Mesenchymal stem cell (in vitro differentiated cells and primary cell): ENCODE results near the gene CAMK2G.

Experiments used
- DNase-seq: peaks from one replicate; pipeline ENCODE4 v3.0.0-alpha.2; 2013
- H2AFZ ChIP-seq: one replicate; pipeline ENCODE4 v1.6.1; 2013; ENCODE audit warnings: low read depth, mild to moderate bottlenecking, control low read depth, inconsistent platforms, low read length, moderate library complexity
- H2AK5ac ChIP-seq: 2 replicates; pipeline ENCODE4 v1.6.1; 2013; ENCODE audit warnings: low read length, moderate library complexity, mild to moderate bottlenecking, inconsistent platforms; ENCODE audit not compliant: severe bottlenecking
- H2BK120ac ChIP-seq: one replicate; pipeline ENCODE4 v1.6.1; 2013; ENCODE audit warnings: low read depth, mild to moderate bottlenecking, inconsistent platforms, low read length, moderate library complexity
- H2BK12ac ChIP-seq, 2 experiments: one replicate each; pipeline ENCODE4 v1.6.1; 2013; ENCODE audit warnings: inconsistent platforms in 2 of 2, low read length in 2 of 2, mild to moderate bottlenecking in 2 of 2, moderate library complexity in 2 of 2, control low read depth in 1 of 2
- H2BK15ac ChIP-seq: one replicate; pipeline ENCODE4 v1.6.1; 2013; ENCODE audit warnings: mild to moderate bottlenecking, low read depth, inconsistent platforms; ENCODE audit not compliant: poor library complexity, severe bottlenecking
- H2BK5ac ChIP-seq: 2 replicates; pipeline ENCODE4 v1.6.1; 2013; ENCODE audit warnings: low read depth, mild to moderate bottlenecking, low read length, control low read depth, inconsistent platforms; ENCODE audit not compliant: poor library complexity, severe bottlenecking
- H3K14ac ChIP-seq, 2 experiments: one replicate each; pipeline ENCODE4 v1.6.1; 2013; ENCODE audit warnings: inconsistent platforms in 2 of 2, low read length in 2 of 2, control low read depth in 1 of 2, mild to moderate bottlenecking in 1 of 2, moderate library complexity in 1 of 2
- H3K18ac ChIP-seq, 2 experiments: one replicate each; pipeline ENCODE4 v1.6.1; 2013; ENCODE audit warnings: inconsistent platforms in 2 of 2, low read length in 2 of 2, control low read depth in 1 of 2, low read depth in 1 of 2, mild to moderate bottlenecking in 1 of 2
- H3K23ac ChIP-seq, 2 experiments: one replicate each; pipeline ENCODE4 v1.6.1; 2013; ENCODE audit warnings: inconsistent platforms in 2 of 2, low read length in 2 of 2, mild to moderate bottlenecking in 2 of 2, moderate library complexity in 2 of 2, control low read depth in 1 of 2
- H3K27ac ChIP-seq: 2 replicates; pipeline ENCODE4 v1.5.1; 2013; ENCODE audit warnings: mild to moderate bottlenecking, moderate library complexity, low read length, control low read depth, inconsistent platforms; ENCODE audit not compliant: poor library complexity, severe bottlenecking
- H3K27me3 ChIP-seq, 2 experiments: 2 replicates each; pipeline versions ENCODE4 v1.6.1 to v1.7.0; 2013; ENCODE audit warnings: low read length in 2 of 2, mild to moderate bottlenecking in 2 of 2, moderate library complexity in 2 of 2, control low read depth in 1 of 2, inconsistent platforms in 1 of 2; ENCODE audit not compliant: control insufficient read depth in 1 of 2, insufficient read depth in 1 of 2
- H3K36me3 ChIP-seq, 2 experiments: 2 replicates each; pipeline versions ENCODE4 v1.6.1 to v1.7.0; 2013; ENCODE audit warnings: low read length in 2 of 2, control low read depth in 1 of 2, inconsistent platforms in 1 of 2, low read depth in 1 of 2, mild to moderate bottlenecking in 1 of 2; ENCODE audit not compliant: insufficient read depth in 2 of 2, control insufficient read depth in 1 of 2
- H3K4ac ChIP-seq, 2 experiments: one replicate each; pipeline ENCODE4 v1.6.1; 2013; ENCODE audit warnings: inconsistent platforms in 2 of 2, low read length in 2 of 2, mild to moderate bottlenecking in 2 of 2, moderate library complexity in 2 of 2, control low read depth in 1 of 2, low read depth in 1 of 2
- H3K4me1 ChIP-seq: 2 replicates; pipeline ENCODE4 v1.6.1; 2013; ENCODE audit warnings: low read depth, low read length, control low read depth; ENCODE audit not compliant: control insufficient read depth, insufficient read depth
- H3K4me2 ChIP-seq: 2 replicates; pipeline ENCODE4 v1.6.1; 2013; ENCODE audit warnings: low read length, mild to moderate bottlenecking, inconsistent platforms; ENCODE audit not compliant: poor library complexity, severe bottlenecking
- H3K4me3 ChIP-seq, 2 experiments: 2 replicates each; pipeline versions ENCODE4 v1.5.1 to v1.7.0; 2013; ENCODE audit warnings: low read length in 2 of 2, mild to moderate bottlenecking in 2 of 2, control low read depth in 1 of 2, low read depth in 1 of 2; ENCODE audit not compliant: insufficient read depth in 1 of 2
- H3K79me1 ChIP-seq: replicated peaks from 2 replicates; pipeline ENCODE4 v1.6.1; 2013; ENCODE audit warnings: mild to moderate bottlenecking, control low read depth, low read length, inconsistent platforms; ENCODE audit not compliant: poor library complexity, severe bottlenecking
- H3K9ac ChIP-seq: 2 replicates; pipeline ENCODE4 v1.7.0; 2013; ENCODE audit warnings: mild to moderate bottlenecking, low read length, moderate library complexity
- H3K9me3 ChIP-seq: 2 replicates; pipeline ENCODE4 v1.7.0; 2013; ENCODE audit warnings: mild to moderate bottlenecking, low read length; ENCODE audit not compliant: control insufficient read depth
- H4K8ac ChIP-seq: one replicate; pipeline ENCODE4 v1.6.1; 2013; ENCODE audit warnings: inconsistent platforms, mild to moderate bottlenecking, low read length, moderate library complexity
- H4K91ac ChIP-seq: one replicate; pipeline ENCODE4 v1.6.1; 2013; ENCODE audit warnings: mild to moderate bottlenecking, low read length, inconsistent platforms
- WGBS: methylation state at CpG from one replicate; pipeline ENCODE4 v1.1.7; 2013; ENCODE audit warnings: mixed read lengths; 5-methylcytosine and 5-hydroxymethylcytosine counted together

The CAMK2G gene

DNA sequence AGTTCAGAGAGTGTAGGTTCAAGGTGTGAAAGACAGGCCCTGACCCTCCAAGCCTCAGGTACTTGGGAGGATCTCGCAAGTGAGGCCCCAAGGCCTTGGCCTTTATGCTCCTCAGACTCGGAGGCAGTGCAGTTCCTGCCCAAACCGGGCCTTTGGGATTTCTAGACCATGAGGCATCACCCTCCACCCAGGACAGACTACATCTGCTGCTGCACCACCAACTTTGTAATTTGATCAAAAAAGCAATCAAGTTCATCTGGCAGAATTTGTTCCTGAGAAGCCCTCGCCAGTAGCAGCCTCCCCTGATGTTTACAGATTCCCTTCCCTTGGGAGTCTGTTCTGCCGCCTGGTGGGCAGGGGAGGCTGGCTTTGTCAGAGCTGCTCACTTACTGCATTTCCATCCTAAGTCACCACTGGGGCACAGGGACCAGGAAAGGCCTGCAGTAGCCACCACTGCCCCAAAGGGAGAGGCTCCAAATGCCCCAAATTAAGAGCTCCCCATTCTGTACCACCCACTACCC lies 2.1 kb downstream of the CAMK2G start:
- Histone ChIP-seq H2AK5ac (no peak overlapping the region), H2BK15ac (no peak overlapping the region), H4K8ac (no peak overlapping the region), H2BK120ac (no peak overlapping the region), H3K14ac (no peak overlapping the region), H3K9ac (no peak overlapping the region), H3K4me2 (no peak overlapping the region), H3K79me1 (peaks cover 25% of the 10 kb centered on the region), H3K27me3 (no peaks in the 10 kb centered on the region), H2BK12ac (no peak overlapping the region), H3K9me3 (no peaks in the 10 kb centered on the region), H2BK5ac (no peak overlapping the region), H3K18ac (no peak overlapping the region), H4K91ac (no peak overlapping the region), H3K4me1 (peaks cover 14% of the 10 kb centered on the region), H3K4me3 (peak overlapping the region in 1 of 2 experiments; percentile 80), H3K23ac (peak overlapping the region; percentile 9 to 20), H3K4ac (no peak overlapping the region), H3K36me3 (peaks cover 47 to 50% of the 10 kb centered on the region in 2 experiments), H3K27ac (no peak overlapping the region), H2AFZ (no peak overlapping the region)
- peak; percentile 57 for DNase-seq
- 69% methylated on average over 5 of the region's 5 CpGs for WGBS

DNA sequence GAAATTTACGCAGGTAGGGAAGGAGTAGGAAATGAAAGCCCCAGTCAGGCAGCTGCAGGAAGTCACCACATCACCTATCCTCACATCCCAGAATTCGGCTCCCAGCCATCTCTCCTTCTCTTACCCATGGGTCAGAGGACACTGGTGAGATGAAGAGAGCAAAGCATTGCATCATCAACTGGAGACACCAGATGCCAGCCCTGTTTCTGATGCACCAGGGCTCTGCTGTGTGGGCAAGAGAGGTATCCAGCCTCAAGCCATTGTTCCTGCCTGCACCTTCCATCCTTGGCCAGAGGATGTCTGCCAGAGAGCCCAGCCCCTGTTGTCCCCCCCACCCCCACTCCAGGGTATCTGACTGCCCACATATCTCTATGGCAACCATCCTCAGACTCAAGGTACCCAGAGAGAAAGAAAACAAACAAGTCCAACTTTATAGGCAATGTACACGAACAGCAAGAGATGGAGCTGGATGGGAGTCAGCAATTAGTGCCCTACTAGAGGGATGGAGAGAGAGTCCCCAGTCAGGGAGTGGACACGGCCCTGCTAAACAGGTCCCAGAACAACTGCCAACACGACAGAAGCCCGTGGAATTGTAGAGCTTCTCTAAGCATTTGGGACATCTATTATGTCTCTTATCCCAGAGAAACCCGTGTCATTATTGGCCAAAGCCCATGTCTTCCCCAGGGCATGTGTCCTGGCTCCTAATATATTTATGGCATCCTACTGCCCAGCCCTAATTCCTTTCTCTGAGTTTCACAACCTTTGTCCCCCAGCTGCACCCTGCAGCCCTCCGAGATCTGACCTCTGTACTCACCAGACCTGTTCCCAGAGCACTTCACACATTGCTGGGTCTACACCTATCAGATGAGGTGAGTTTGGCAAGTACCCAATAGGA lies 2.8 kb downstream of the CAMK2G start:
- peaks cover 53 to 57% of the 10 kb centered on the region in 2 experiments for H3K36me3 ChIP-seq
- H3K4ac ChIP-seq, result no peak overlapping the region
- H4K91ac ChIP-seq, result no peak overlapping the region
- no peak overlapping the region for H3K4me3 ChIP-seq
- no peaks in the 10 kb centered on the region for H3K27me3 ChIP-seq
- peak overlapping the region in 1 of 2 experiments; percentile 9 for H3K23ac ChIP-seq
- H3K14ac ChIP-seq, result no peak overlapping the region
- no peak overlapping the region for H2BK120ac ChIP-seq
- H3K79me1 ChIP-seq, result peaks cover 29% of the 10 kb centered on the region
- no peak overlapping the region for H3K9ac ChIP-seq
- no peak for DNase-seq
- H2BK15ac ChIP-seq, result no peak overlapping the region
- no peak overlapping the region for H4K8ac ChIP-seq
- H3K4me2 ChIP-seq, result no peak overlapping the region
- no peak overlapping the region for H2BK5ac ChIP-seq
- 92% methylated on average over 6 of the region's 8 CpGs for WGBS
- H3K18ac ChIP-seq, result no peak overlapping the region
- H2AK5ac ChIP-seq, result no peak overlapping the region
- H3K9me3 ChIP-seq, result no peaks in the 10 kb centered on the region
- H2AFZ ChIP-seq, result no peak overlapping the region
- peaks cover 14% of the 10 kb centered on the region for H3K4me1 ChIP-seq
- H3K27ac ChIP-seq, result no peak overlapping the region
- no peak overlapping the region for H2BK12ac ChIP-seq

DNA sequence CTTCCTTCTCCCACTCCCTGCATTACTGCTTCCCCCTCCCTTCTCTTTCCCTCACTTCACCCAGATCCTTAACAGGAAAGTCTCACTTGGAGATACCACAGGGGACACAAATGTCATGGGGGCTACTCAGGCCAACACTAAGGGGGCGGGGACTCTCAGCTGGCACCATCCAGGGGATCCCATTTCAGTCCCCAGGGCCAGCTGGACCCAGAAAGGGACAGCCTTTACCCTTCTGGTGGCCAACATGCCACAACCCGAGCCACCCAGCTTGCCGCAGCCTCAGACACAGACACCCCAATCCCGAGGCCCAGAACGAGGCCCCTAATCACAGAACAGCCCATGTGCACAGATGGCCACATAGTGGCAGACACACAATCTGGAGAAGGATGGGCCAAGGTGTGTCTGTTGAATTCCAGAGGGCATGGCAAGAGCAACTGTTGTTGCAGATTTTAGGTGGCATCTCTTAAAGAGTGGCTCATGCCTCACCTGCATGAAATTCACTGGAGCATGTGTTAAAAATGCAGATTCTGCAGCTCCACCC lies 5.6 kb downstream of the CAMK2G start:
- H3K4me3 ChIP-seq, result no peak overlapping the region
- H3K23ac ChIP-seq, result no peak overlapping the region
- no peak overlapping the region for H2BK5ac ChIP-seq
- no peak overlapping the region for H3K14ac ChIP-seq
- no peak overlapping the region for H3K9ac ChIP-seq
- no peak overlapping the region for H2BK15ac ChIP-seq
- no peak overlapping the region for H2AK5ac ChIP-seq
- H3K4me2 ChIP-seq, result no peak overlapping the region
- DNase-seq, result no peak
- 100% methylated on average over 5 of the region's 5 CpGs for WGBS
- H4K8ac ChIP-seq, result no peak overlapping the region
- H2BK120ac ChIP-seq, result no peak overlapping the region
- no peaks in the 10 kb centered on the region for H3K27me3 ChIP-seq
- H3K9me3 ChIP-seq, result no peaks in the 10 kb centered on the region
- H3K79me1 ChIP-seq, result peaks cover 40% of the 10 kb centered on the region
- no peak overlapping the region for H3K4ac ChIP-seq
- H3K36me3 ChIP-seq, result peaks cover 73 to 75% of the 10 kb centered on the region in 2 experiments
- no peak overlapping the region for H2BK12ac ChIP-seq
- no peak overlapping the region for H4K91ac ChIP-seq
- H3K27ac ChIP-seq, result no peak overlapping the region
- H3K4me1 ChIP-seq, result peaks cover 11% of the 10 kb centered on the region
- H3K18ac ChIP-seq, result no peak overlapping the region
- H2AFZ ChIP-seq, result no peak overlapping the region

DNA sequence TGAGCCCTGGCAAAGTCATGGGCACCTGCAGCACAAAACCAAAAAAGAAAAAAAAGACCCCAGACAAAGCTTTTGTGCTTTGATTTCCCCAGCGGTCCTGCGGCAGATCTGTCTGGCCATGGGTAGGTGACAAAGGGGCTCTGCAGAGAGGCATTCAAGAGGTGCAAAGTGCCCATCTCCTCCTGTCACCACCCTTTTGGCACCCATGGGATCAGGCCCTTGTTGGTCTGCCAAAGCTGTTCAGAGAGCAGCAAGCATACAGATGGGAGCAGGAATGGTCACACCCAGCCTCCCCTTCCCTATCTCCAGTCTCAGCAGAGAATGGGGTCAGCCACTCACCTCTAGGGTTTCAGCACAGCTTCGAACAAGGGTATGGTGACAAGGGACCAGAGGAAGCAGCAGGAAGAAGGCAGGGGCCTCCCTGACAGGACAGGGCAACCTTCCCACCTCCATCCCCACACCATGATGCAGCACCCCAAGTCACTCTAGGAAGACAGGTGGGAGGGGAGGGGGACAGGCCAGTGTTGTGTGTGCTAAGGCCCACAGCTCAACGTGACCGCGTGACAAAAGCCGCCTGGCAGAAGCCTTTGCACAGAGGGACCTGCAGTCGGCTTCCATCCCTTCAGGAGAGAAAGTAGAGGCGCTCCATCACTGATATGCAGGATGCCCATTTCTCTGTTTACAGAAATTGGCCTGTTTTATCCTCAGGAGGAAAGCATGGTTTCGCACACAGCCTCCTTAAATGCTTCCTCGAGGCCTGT lies 6.3 kb downstream of the CAMK2G start:
- Histone ChIP-seq H3K9ac (no peak overlapping the region), H3K4me2 (no peak overlapping the region), H3K18ac (no peak overlapping the region), H3K4me3 (no peak overlapping the region), H3K79me1 (peaks cover 46% of the 10 kb centered on the region), H2BK12ac (no peak overlapping the region), H4K91ac (no peak overlapping the region), H3K4me1 (peaks cover 10% of the 10 kb centered on the region), H3K4ac (no peak overlapping the region), H3K9me3 (no peaks in the 10 kb centered on the region), H3K14ac (no peak overlapping the region), H2AK5ac (no peak overlapping the region), H2AFZ (no peak overlapping the region), H4K8ac (no peak overlapping the region), H3K23ac (no peak overlapping the region), H3K27me3 (no peaks in the 10 kb centered on the region), H2BK15ac (no peak overlapping the region), H3K27ac (no peak overlapping the region), H3K36me3 (peaks cover 80% of the 10 kb centered on the region in 2 experiments), H2BK120ac (no peak overlapping the region), H2BK5ac (no peak overlapping the region)
- WGBS, result 91% methylated on average over 10 of the region's 11 CpGs
- DNase-seq, result no peak
